ENCODE results near the gene KIFAP3. TPM values are rescaled to one million over a fixed set of nuclear protein-coding genes. Genes with fewer than 3 reads are reported as not detected.

The KIFAP3 gene
- total and polyA plus RNA-seq, 2 donors (not counting 1 experiment from before 2014, with no cell fraction given): 30.2 to 42.9 TPM

GRCh38 chr1:169974067-169974466 lies 100.4 kb downstream of the KIFAP3 start:
- Histone ChIP-seq H3K4me2 (ENCODE audit: extremely low read depth, insufficient read depth, low read length) (no peak overlapping the region), H2AFZ (ENCODE audit: low read length) (no peak overlapping the region), H3K36me3 (ENCODE audit: control insufficient read depth, insufficient read depth, low read length) (no peaks in the 10 kb centered on the region), H3K9ac (ENCODE audit: insufficient read depth, low read length) (no peak overlapping the region), H3K4me3 (replicated peaks in 1 of 4; ENCODE audit: control extremely low read depth in 1 of 4, insufficient read depth in 1 of 4, low read depth in 3 of 4, low read length in 4 of 4) (no peak overlapping the region), H3K9me3 (ENCODE audit: control insufficient read depth, insufficient read depth, low read depth, low read length) (no peaks in the 10 kb centered on the region), H3K79me2 (ENCODE audit: control insufficient read depth, insufficient read depth, low read length) (no peaks in the 10 kb centered on the region), H4K20me1 (ENCODE audit: control insufficient read depth, extremely low read depth, insufficient read depth, low read length) (no peaks in the 10 kb centered on the region), H3K4me1 (ENCODE audit: control insufficient read depth, extremely low read depth, insufficient read depth, low read length) (no peaks in the 10 kb centered on the region), H3K27me3 (ENCODE audit: control insufficient read depth, insufficient read depth, low read length) (no peaks in the 10 kb centered on the region), H3K27ac (ENCODE audit: insufficient read depth, low read length) (no peak overlapping the region)
- TF ChIP-seq EZH2 (IDR thresholded peaks at IDR 0.05; ENCODE audit: low read length, missing control alignments): no peak
- TF ChIP-seq CTCF (conservative IDR thresholded peaks at IDR 0.05 in 1 of 2, IDR thresholded peaks at IDR 0.05 in 1 of 2; ENCODE audit: low read depth in 1 of 2, low read length in 2 of 2): no peak
- DNase-seq (ENCODE audit: low read depth in 2 of 2): no peak

- no peak overlapping the region for H2AFZ ChIP-seq (ENCODE audit: low read length)
- no peaks in the 10 kb centered on the region for H3K79me2 ChIP-seq (ENCODE audit: control insufficient read depth, insufficient read depth, low read length)
- H3K27me3 ChIP-seq (ENCODE audit: control insufficient read depth, insufficient read depth, low read length): no peaks in the 10 kb centered on the region
- no peak for DNase-seq (ENCODE audit: low read depth in 2 of 2)
- no peaks in the 10 kb centered on the region for H3K36me3 ChIP-seq (ENCODE audit: control insufficient read depth, insufficient read depth, low read length)
- H3K4me2 ChIP-seq (ENCODE audit: extremely low read depth, insufficient read depth, low read length): no peak overlapping the region
- H3K9ac ChIP-seq (ENCODE audit: insufficient read depth, low read length): no peak overlapping the region
- H3K4me1 ChIP-seq (ENCODE audit: control insufficient read depth, extremely low read depth, insufficient read depth, low read length): no peaks in the 10 kb centered on the region
- H4K20me1 ChIP-seq (ENCODE audit: control insufficient read depth, extremely low read depth, insufficient read depth, low read length): no peaks in the 10 kb centered on the region
- no peaks in the 10 kb centered on the region for H3K9me3 ChIP-seq (ENCODE audit: control insufficient read depth, insufficient read depth, low read depth, low read length)
- no peak overlapping the region for H3K4me3 ChIP-seq (replicated peaks in 1 of 4; ENCODE audit: control extremely low read depth in 1 of 4, insufficient read depth in 1 of 4, low read depth in 3 of 4, low read length in 4 of 4)
- H3K27ac ChIP-seq (ENCODE audit: insufficient read depth, low read length): no peak overlapping the region
- no peak for TF ChIP-seq CTCF (conservative IDR thresholded peaks at IDR 0.05 in 1 of 2, IDR thresholded peaks at IDR 0.05 in 1 of 2; ENCODE audit: low read depth in 1 of 2, low read length in 2 of 2)
- no peak for TF ChIP-seq EZH2 (IDR thresholded peaks at IDR 0.05; ENCODE audit: low read length, missing control alignments)
These were observed 104.4 kb downstream of the KIFAP3 start for GRCh38 chr1:169970114-169970513.

- Histone ChIP-seq H3K4me3 (replicated peaks in 1 of 4; ENCODE audit: control extremely low read depth in 1 of 4, insufficient read depth in 1 of 4, low read depth in 3 of 4, low read length in 4 of 4) (no peak overlapping the region), H3K4me1 (ENCODE audit: control insufficient read depth, extremely low read depth, insufficient read depth, low read length) (no peaks in the 10 kb centered on the region), H3K79me2 (ENCODE audit: control insufficient read depth, insufficient read depth, low read length) (no peaks in the 10 kb centered on the region), H3K9me3 (ENCODE audit: control insufficient read depth, insufficient read depth, low read depth, low read length) (no peaks in the 10 kb centered on the region), H2AFZ (ENCODE audit: low read length) (no peak overlapping the region), H3K27ac (ENCODE audit: insufficient read depth, low read length) (no peak overlapping the region), H3K27me3 (ENCODE audit: control insufficient read depth, insufficient read depth, low read length) (no peaks in the 10 kb centered on the region), H3K36me3 (ENCODE audit: control insufficient read depth, insufficient read depth, low read length) (no peaks in the 10 kb centered on the region), H3K9ac (ENCODE audit: insufficient read depth, low read length) (no peak overlapping the region), H3K4me2 (ENCODE audit: extremely low read depth, insufficient read depth, low read length) (no peak overlapping the region), H4K20me1 (ENCODE audit: control insufficient read depth, extremely low read depth, insufficient read depth, low read length) (no peaks in the 10 kb centered on the region)
- TF ChIP-seq EZH2 (IDR thresholded peaks at IDR 0.05; ENCODE audit: low read length, missing control alignments) (no peak), CTCF (conservative IDR thresholded peaks at IDR 0.05 in 1 of 2, IDR thresholded peaks at IDR 0.05 in 1 of 2; ENCODE audit: low read depth in 1 of 2, low read length in 2 of 2) (no peak)
- no peak for DNase-seq (ENCODE audit: low read depth in 2 of 2)
These were observed 106.3 kb downstream of the KIFAP3 start for GRCh38 chr1:169968174-169968573.
